Measurements from ENCODE around the gene CYP27A1. TPM values are rescaled to one million over a fixed set of nuclear protein-coding genes. Genes with fewer than 3 reads are reported as not detected.

Gene CYP27A1
- total and polyA plus RNA-seq, 2 of the 8 experiments (the other 6 are each of a cell fraction or from before 2014, with no cell fraction given), result 5.4 to 14.7 TPM

GRCh38 chr2:218853766-218854165 is 71.8 kb downstream of the CYP27A1 start:
- no peak overlapping the region for H3K9ac ChIP-seq (replicated peaks in 1 of 4; ENCODE audit: extremely low read depth in 1 of 4, low read depth in 3 of 4, low read length in 3 of 4)
- no peak overlapping the region for H3K18ac ChIP-seq (ENCODE audit: extremely low read depth, low read length)
- no peak overlapping the region for H2BK5ac ChIP-seq (ENCODE audit: low read depth, low read length)
- H3K14ac ChIP-seq (ENCODE audit: insufficient read length), result no peak overlapping the region
- H4K8ac ChIP-seq (ENCODE audit: extremely low read depth, insufficient read depth, low read length), result no peak overlapping the region
- no peak overlapping the region for H2AFZ ChIP-seq (ENCODE audit: low read length)
- no peak for DNase-seq (ENCODE audit: low read depth in 1 of 2, low spot score in 2 of 2)
- FAIRE-seq, result no peak
- no peak overlapping the region for H4K91ac ChIP-seq (replicated peaks; ENCODE audit: insufficient read length, low read length)
- peaks cover 14 to 34% (median 19%) of the 10 kb centered on the region in 4 experiments for H3K4me1 ChIP-seq (replicated peaks in 1 of 4; ENCODE audit: control insufficient read depth in 3 of 4, insufficient read depth in 4 of 4, low read length in 3 of 4)
- H2BK120ac ChIP-seq (replicated peaks; ENCODE audit: low read depth, low read length), result no peak overlapping the region
- H2BK12ac ChIP-seq (ENCODE audit: low read depth, low read length), result 0 out of 2 replicates have a peak overlapping the region, but pooled peaks have one; percentile 43
- H3K4me3 ChIP-seq (ENCODE audit: extremely low read depth in 1 of 4, insufficient read depth in 2 of 4, low read depth in 3 of 4, low read length in 4 of 4), result no peak overlapping the region; a peak in 1 of 8 replicates
- H2AK5ac ChIP-seq (ENCODE audit: low read depth, low read length), result peak overlapping the region; percentile 54; the same call in 1 of the 2 replicates
- no peaks in the 10 kb centered on the region for H3K79me2 ChIP-seq (ENCODE audit: control insufficient read depth in 1 of 2, insufficient read depth in 2 of 2, low read length in 2 of 2)
- no peak overlapping the region for H4K5ac ChIP-seq (ENCODE audit: insufficient read length, low read depth, low read length)
- 35% methylated on average over 5 of the region's 5 CpGs; no CpG with 5 or more reads in 1 of the 2 experiments for WGBS, 2 experiments (ENCODE audit: extremely low coverage in 1 of 2, insufficient coverage in 1 of 2, insufficient read length in 1 of 2, insufficient replicate concordance in 2 of 2, low coverage in 1 of 2, low lambda C conversion rate in 2 of 2, missing lambda C conversion rate in 1 of 2)
- H3K9me3 ChIP-seq (ENCODE audit: insufficient read depth in 2 of 2, low read depth in 1 of 2, low read length in 1 of 2), result no peaks in the 10 kb centered on the region
- H3K23ac ChIP-seq (ENCODE audit: insufficient read length), result no peak overlapping the region
- no peak overlapping the region for H3K27ac ChIP-seq (ENCODE audit: low read depth, low read length)
- H2BK15ac ChIP-seq (ENCODE audit: low read length), result peak overlapping the region; percentile 31; the same call in 1 of the 2 replicates
- H3K23me2 ChIP-seq (ENCODE audit: low read depth, low read length), result no peaks in the 10 kb centered on the region; the same call in 1 of the 2 replicates
- H3K79me1 ChIP-seq (ENCODE audit: low read depth, low read length), result no peaks in the 10 kb centered on the region
- no peak for TF ChIP-seq TEAD4 (IDR thresholded peaks at IDR 0.05; ENCODE audit: low read depth, low read length)
- peak; percentile 29; the same call in 1 of the 2 replicates for TF ChIP-seq SUZ12 (IDR thresholded peaks at IDR 0.05; ENCODE audit: low read length)
- peak; percentile 46 for TF ChIP-seq EZH2 (IDR thresholded peaks at IDR 0.05; ENCODE audit: low read depth, low read length, severe bottlenecking)
- peaks cover 7 to 11% of the 10 kb centered on the region in 2 experiments for H4K20me1 ChIP-seq (replicated peaks in 1 of 2; ENCODE audit: control insufficient read depth in 1 of 2, insufficient read depth in 2 of 2, low read length in 2 of 2)
- no peak overlapping the region; the same call in 1 of the 2 replicates for H2BK20ac ChIP-seq (ENCODE audit: low read length)
- POLR2A ChIA-PET (ENCODE audit: partially characterized antibody), result no interaction called here
- H3K27me3 ChIP-seq (replicated peaks in 1 of 4; ENCODE audit: control insufficient read depth in 3 of 4, extremely low read depth in 1 of 4, insufficient read depth in 3 of 4, low read length in 3 of 4), result peaks cover 56 to 64% (median 58%) of the 10 kb centered on the region in 4 experiments
- H3K4ac ChIP-seq (replicated peaks; ENCODE audit: insufficient read length, low read depth, low read length), result no peak overlapping the region
- CTCF ChIA-PET (ENCODE audit: partially characterized antibody), result interaction anchor here (0.5 to 7.5 kb wide), 16 partner anchors 8 to 265 kb away, joined by 3 to 93 read pairs (median 6); partner anchors contain the start of gene WNT10A
- H3K4me2 ChIP-seq (ENCODE audit: insufficient read depth in 1 of 2, low read depth in 2 of 2, low read length in 2 of 2), result peak overlapping the region; percentile 8 to 22; a peak in 2 of 4 replicates
- H3K56ac ChIP-seq (replicated peaks; ENCODE audit: insufficient read length, low read depth, low read length), result no peak overlapping the region
- H3K36me3 ChIP-seq (ENCODE audit: control insufficient read depth in 2 of 4, insufficient read depth in 4 of 4, low read length in 3 of 4), result no peaks in the 10 kb centered on the region
